Breast epithelium (tissue), 4 donors: ENCODE data around the gene RAD51C. TPM values are rescaled to one million over a fixed set of nuclear protein-coding genes. Genes with fewer than 3 reads are reported as not detected.

Experiments
- DNase-seq, 2 donors: peaks; one replicate each; pipeline ENCODE4 v3.0.0-alpha.2; 2019; ENCODE audit warnings: low spot score in 2 of 2
- H3K27ac ChIP-seq, 2 donors: fragments of 200-600 bp; sonication (generic) in 1 of 2; one replicate each; pipeline ENCODE4 v1.5.1; 2016 to 2019; ENCODE audit warnings: mild to moderate bottlenecking in 1 of 2
- H3K27me3 ChIP-seq, 2 donors: fragments of 200-600 bp; sonication (generic) in 1 of 2; one replicate each; pipeline versions ENCODE4 v1.5.1 to v1.6.0; 2017 to 2019; ENCODE audit warnings: control low read depth in 1 of 2, mild to moderate bottlenecking in 1 of 2
- H3K36me3 ChIP-seq: fragments of 200-600 bp; one replicate; pipeline ENCODE4 v1.5.1; 2019
- H3K4me1 ChIP-seq, 2 donors: fragments of 200-600 bp; sonication (generic); one replicate each; pipeline ENCODE4 v1.5.1; 2016 to 2019; ENCODE audit warnings: control low read depth in 1 of 2
- H3K4me3 ChIP-seq, 3 donors: fragments of 200-600 bp; sonication (generic); 1 replicate in 2 of 3; 2 replicates in 1 of 3; pipeline ENCODE4 v1.5.1; 2016 to 2019; ENCODE audit warnings: mild to moderate bottlenecking in 3 of 3, moderate library complexity in 2 of 3
- H3K9me3 ChIP-seq, 2 donors: fragments of 200-600 bp; sonication (generic) in 1 of 2; one replicate each; pipeline ENCODE4 v1.5.1; 2016 to 2019; ENCODE audit warnings: control low read depth in 1 of 2
- CTCF ChIP-seq, 3 donors: fragments of 450-650 bp; IDR thresholded peaks; one replicate each; pipeline ENCODE4 v1.5.1; 2016 to 2017; ENCODE audit warnings: antibody characterized with exemption in 3 of 3, mild to moderate bottlenecking in 3 of 3, moderate library complexity in 3 of 3
- POLR2A ChIP-seq: fragments of 450-650 bp; IDR thresholded peaks from one replicate; pipeline ENCODE4 v1.6.1; 2016; ENCODE audit warnings: antibody characterized with exemption, mild to moderate bottlenecking, moderate library complexity
- POLR2AphosphoS5 ChIP-seq, 3 donors: sonication (generic); formaldehyde crosslinking; IDR thresholded peaks; one replicate each; pipeline ENCODE4 v1.6.1; 2017; ENCODE audit warnings: antibody characterized with exemption in 3 of 3
- intact Hi-C: fragments of 100-400 bp; cut with DNase I; formaldehyde crosslinking; loops from one replicate; pipeline ENCODE4 v1.15.1; 2023; ENCODE audit warnings: low total_unique reads
- total RNA-seq, 3 donors: library from RNA; depleted of rRNA; stranded (reverse); fragments of >200 nt; gene quantifications; one replicate each; pipeline ENCODE4 v1.1.0, GENCODE V29; 2016

Gene RAD51C
- total RNA-seq, 3 donors from 2014 or later = 26.2 to 27.7 (median 27.5) TPM

- TF ChIP-seq POLR2A (no peak), CTCF (IDR thresholded peaks at IDR 0.05) (no peak), POLR2AphosphoS5 (IDR thresholded peaks at IDR 0.05) (no peak)
- no peaks in the 10 kb centered on the region for H3K36me3 ChIP-seq
- no peaks in the 10 kb centered on the region for H3K9me3 ChIP-seq
- intact Hi-C loops = no loop called here
- H3K4me3 ChIP-seq = peak within 1 kb of the TSS; percentile 54 to 79 (median 71)
- H3K4me1 ChIP-seq = no peaks in the 10 kb centered on the region
- H3K27ac ChIP-seq = peak within 1 kb of the TSS; percentile 87 to 91
- H3K27me3 ChIP-seq = no peaks in the 10 kb centered on the region
- no peak for DNase-seq
Measured at GRCh38 chr17:58691701-58692238, 632 bp upstream of the RAD51C start, which contains the start of gene TEX14. TSS of gene TEX14 (minus strand) at chr17:58692045. CDS start at chr17:58652001, 40,044 bp downstream.

DNA sequence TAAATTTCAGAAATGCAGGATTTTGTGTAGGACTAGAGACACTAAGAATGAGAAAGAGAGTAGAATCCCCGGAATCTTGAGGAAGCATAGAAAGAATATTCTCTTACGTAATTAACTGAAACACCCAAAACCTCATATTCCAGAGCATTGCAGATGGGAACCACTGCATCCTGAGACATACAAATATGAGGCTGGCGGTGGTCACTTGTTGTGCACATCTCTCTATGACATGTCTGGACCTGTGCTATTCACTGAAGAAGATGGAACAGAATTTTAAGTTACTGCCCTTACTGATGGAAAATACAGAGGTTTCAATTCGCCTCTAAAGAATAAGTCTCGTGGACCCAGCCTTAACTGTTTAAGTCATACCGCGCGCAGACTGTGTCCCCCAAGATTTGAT lies 806 bp downstream of the RAD51C start:
- DNase-seq = no peak
- Histone ChIP-seq H3K27ac (peak overlapping the region; percentile 87 to 91), H3K4me3 (peak overlapping the region; percentile 54 to 79 (median 71)), H3K27me3 (no peaks in the 10 kb centered on the region), H3K36me3 (no peaks in the 10 kb centered on the region), H3K4me1 (no peaks in the 10 kb centered on the region), H3K9me3 (no peaks in the 10 kb centered on the region)
- intact Hi-C loops = no loop called here
- no peak for TF ChIP-seq POLR2AphosphoS5 (IDR thresholded peaks at IDR 0.05)
- no peak for TF ChIP-seq POLR2A
- TF ChIP-seq CTCF (IDR thresholded peaks at IDR 0.05) = no peak

DNA sequence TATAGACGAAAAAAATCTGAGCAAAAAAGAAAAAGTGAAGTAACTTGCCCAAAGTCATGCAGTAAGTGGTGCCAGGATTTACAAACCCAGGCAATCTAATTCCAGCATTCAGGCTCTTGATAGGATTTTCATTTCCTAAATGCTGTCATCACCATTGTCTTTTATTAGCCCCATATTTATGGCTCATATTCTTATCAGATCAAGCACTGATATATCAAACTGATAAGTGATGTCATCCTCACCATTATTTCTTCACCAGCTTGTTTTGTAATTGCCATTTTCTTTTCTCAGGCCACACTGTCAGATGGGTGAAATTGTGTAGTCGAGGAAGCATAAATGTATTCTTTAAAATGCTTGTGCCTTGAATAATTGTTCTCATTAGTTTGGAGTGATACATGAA lies 1.3 kb downstream of the RAD51C start:
- DNase-seq = no peak
- H3K27me3 ChIP-seq = no peaks in the 10 kb centered on the region
- H3K9me3 ChIP-seq = no peaks in the 10 kb centered on the region
- H3K36me3 ChIP-seq = no peaks in the 10 kb centered on the region
- no peak overlapping the region for H3K27ac ChIP-seq
- intact Hi-C loops = no loop called here
- no peak overlapping the region for H3K4me3 ChIP-seq
- H3K4me1 ChIP-seq = no peaks in the 10 kb centered on the region
- TF ChIP-seq CTCF (IDR thresholded peaks at IDR 0.05) = no peak

DNA sequence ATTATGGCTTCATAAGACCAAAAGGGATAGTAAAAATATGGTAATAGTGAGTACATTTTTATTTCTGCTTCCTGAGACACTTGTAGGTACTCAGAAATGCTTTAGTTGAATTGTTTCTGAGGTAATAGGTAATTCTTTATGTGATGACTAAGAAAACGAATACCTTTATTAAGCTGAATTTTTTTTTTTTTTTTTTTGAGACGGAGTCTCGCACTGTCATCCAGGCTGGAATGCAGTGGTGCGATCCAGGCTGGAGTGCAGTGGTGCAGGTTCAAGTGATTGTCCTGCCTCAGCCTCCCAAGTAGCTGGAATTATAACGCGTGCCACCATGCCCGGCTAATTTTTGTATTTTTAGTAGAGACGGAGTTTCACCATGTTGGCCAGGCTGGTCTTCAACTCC lies 1.9 kb downstream of the RAD51C start:
- intact Hi-C loops = no loop called here
- no peak for TF ChIP-seq POLR2AphosphoS5 (IDR thresholded peaks at IDR 0.05)
- TF ChIP-seq POLR2A = no peak
- TF ChIP-seq CTCF (IDR thresholded peaks at IDR 0.05) = no peak
- Histone ChIP-seq H3K9me3 (no peaks in the 10 kb centered on the region), H3K36me3 (no peaks in the 10 kb centered on the region), H3K4me1 (no peaks in the 10 kb centered on the region), H3K27ac (no peak overlapping the region), H3K27me3 (no peaks in the 10 kb centered on the region), H3K4me3 (no peak overlapping the region)
- DNase-seq = no peak

DNA sequence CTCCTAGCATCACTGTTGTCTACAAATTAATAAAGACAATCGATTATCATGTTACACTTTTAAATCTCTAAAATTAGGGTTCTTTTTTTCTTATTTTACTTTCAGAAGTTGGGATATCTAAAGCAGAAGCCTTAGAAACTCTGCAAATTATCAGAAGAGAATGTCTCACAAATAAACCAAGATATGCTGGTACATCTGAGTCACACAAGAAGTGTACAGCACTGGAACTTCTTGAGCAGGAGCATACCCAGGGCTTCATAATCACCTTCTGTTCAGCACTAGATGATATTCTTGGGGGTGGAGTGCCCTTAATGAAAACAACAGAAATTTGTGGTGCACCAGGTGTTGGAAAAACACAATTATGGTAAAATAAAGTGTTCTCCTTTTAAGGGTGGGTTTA lies 2.4 kb downstream of the RAD51C start:
- H3K27me3 ChIP-seq = no peaks in the 10 kb centered on the region
- TF ChIP-seq POLR2A (no peak), POLR2AphosphoS5 (IDR thresholded peaks at IDR 0.05) (no peak), CTCF (IDR thresholded peaks at IDR 0.05) (no peak)
- no peaks in the 10 kb centered on the region for H3K4me1 ChIP-seq
- H3K9me3 ChIP-seq = no peaks in the 10 kb centered on the region
- intact Hi-C loops = no loop called here
- no peak overlapping the region for H3K27ac ChIP-seq
- no peak overlapping the region for H3K4me3 ChIP-seq
- H3K36me3 ChIP-seq = no peaks in the 10 kb centered on the region
- no peak for DNase-seq
